Endothelial cell of umbilical vein (primary cell): Measurements from ENCODE around the gene CHRNA5. TPM values are rescaled to one million over a fixed set of nuclear protein-coding genes. Genes with fewer than 3 reads are reported as not detected.

Experiments
- BruUV-seq: library from RNA; stranded (reverse); fragments of 400-500 nt; replicated peaks from 2 replicates; lab custom pipeline; 2021; lab: Mats Ljungman, UMichigan
- CTCF ChIA-PET: fragments of 300-600, 350-600 bp; sonication (Branson Sonifier 250); formaldehyde crosslinking; loops from one replicate; lab custom pipeline; 2021; ENCODE audit warnings: antibody characterized with exemption, inconsistent platforms; lab: Charles Lee
- POLR2A ChIA-PET: fragments of 300-600, 350-600 bp; sonication (Branson Sonifier 250); formaldehyde crosslinking; loops from one replicate; lab custom pipeline; 2021; ENCODE audit warnings: antibody characterized with exemption, inconsistent platforms; lab: Charles Lee
- DNase-seq: peaks from one replicate; pipeline ENCODE4 v3.0.0-alpha.2; 2011; ENCODE audit warnings: low read depth, low spot score
- FAIRE-seq: peaks from 2 replicates; lab custom pipeline; 2011; peaks lifted over from hg19 to GRCh38; lab: Jason Lieb, UNC
- H2AFZ ChIP-seq: 2 replicates; pipeline ENCODE4 v1.6.0; 2012; ENCODE audit warnings: low read depth, low read length, control low read depth, inconsistent platforms
- H3K27ac ChIP-seq: 2 replicates; pipeline ENCODE4 v1.5.1; 2011; ENCODE audit warnings: low read depth, mild to moderate bottlenecking, control low read depth, low read length, moderate library complexity; ENCODE audit not compliant: insufficient read depth
- H3K27me3 ChIP-seq, 2 experiments: 2 replicates each; pipeline versions ENCODE4 v1.6.0 to v1.6.1; 2011; ENCODE audit warnings: low read length in 2 of 2, mixed read lengths in 1 of 2; ENCODE audit not compliant: control insufficient read depth in 2 of 2, insufficient read depth in 2 of 2
- H3K36me3 ChIP-seq, 2 experiments: 2 replicates in 1 of 2; 3 replicates in 1 of 2; pipeline ENCODE4 v1.5.1; 2011; ENCODE audit warnings: low read length in 2 of 2, mild to moderate bottlenecking in 1 of 2, moderate library complexity in 1 of 2; ENCODE audit not compliant: control insufficient read depth in 2 of 2, insufficient read depth in 2 of 2; ENCODE audit errors: extremely low read depth in 1 of 2
- H3K4me1 ChIP-seq: 3 replicates; pipeline ENCODE4 v1.5.1; 2011; ENCODE audit warnings: mild to moderate bottlenecking, low read length; ENCODE audit not compliant: control insufficient read depth, insufficient read depth; ENCODE audit errors: extremely low read depth
- H3K4me2 ChIP-seq: 2 replicates; pipeline ENCODE4 v1.6.1; 2011; ENCODE audit warnings: low read length, control low read depth, mixed read lengths; ENCODE audit not compliant: insufficient read depth
- H3K4me3 ChIP-seq, 3 experiments: fragments of 200-600 bp in 1 of 3; sonication (generic), shearing (Covaris generic) in 1 of 3; replicated peaks in 1 of 3; 2 replicates each; pipeline ENCODE4 v1.5.1; 2011 to 2016; ENCODE audit warnings: control low read depth in 3 of 3, low read length in 3 of 3, mild to moderate bottlenecking in 2 of 3, inconsistent platforms in 1 of 3, low read depth in 1 of 3, moderate library complexity in 1 of 3; ENCODE audit not compliant: insufficient read depth in 1 of 3
- H3K79me2 ChIP-seq: 2 replicates; pipeline ENCODE4 v1.6.0; 2012; ENCODE audit warnings: low read length, inconsistent platforms; ENCODE audit not compliant: control insufficient read depth, insufficient read depth
- H3K9ac ChIP-seq: replicated peaks from 2 replicates; pipeline ENCODE3; 2011; ENCODE audit warnings: low read length, control low read depth; ENCODE audit not compliant: insufficient read depth; ENCODE audit errors: extremely low read depth
- H3K9me1 ChIP-seq: replicated peaks from 3 replicates; pipeline ENCODE4 v1.6.0; 2011; ENCODE audit warnings: mild to moderate bottlenecking, low read length; ENCODE audit not compliant: control insufficient read depth, insufficient read depth; ENCODE audit errors: extremely low read depth
- H3K9me3 ChIP-seq: replicated peaks from 2 replicates; pipeline ENCODE4 v1.5.1; 2012; ENCODE audit warnings: low read length, inconsistent platforms; ENCODE audit not compliant: control insufficient read depth, insufficient read depth
- H4K20me1 ChIP-seq: replicated peaks from 2 replicates; pipeline ENCODE3; 2011; ENCODE audit warnings: mild to moderate bottlenecking, low read length; ENCODE audit not compliant: control insufficient read depth, insufficient read depth; ENCODE audit errors: extremely low read depth
- CTCF ChIP-seq, 2 donors: IDR thresholded peaks; 1 replicate in 1 of 2; 2 replicates in 1 of 2; pipeline ENCODE4 v1.5.1; 2011; ENCODE audit warnings: low read length in 2 of 2, mild to moderate bottlenecking in 2 of 2, moderate library complexity in 2 of 2, control low read depth in 1 of 2, inconsistent platforms in 1 of 2, low read depth in 1 of 2; ENCODE audit not compliant: insufficient read depth in 1 of 2; ENCODE audit errors: extremely low read depth in 1 of 2
- EZH2 ChIP-seq: IDR thresholded peaks from 2 replicates; pipeline ENCODE4 v1.6.1; 2012; ENCODE audit warnings: borderline replicate concordance, low read depth, mild to moderate bottlenecking, moderate library complexity, low read length, inconsistent platforms; ENCODE audit not compliant: severe bottlenecking
- FOS ChIP-seq: IDR thresholded peaks from 2 replicates; pipeline ENCODE4 v1.6.1; 2011; ENCODE audit warnings: mild to moderate bottlenecking, low read length, moderate library complexity, borderline replicate concordance; ENCODE audit not compliant: insufficient read depth
- GATA2 ChIP-seq: IDR thresholded peaks from 2 replicates; pipeline ENCODE4 v1.7.0; 2011; ENCODE audit warnings: low read depth, mild to moderate bottlenecking, moderate library complexity, mixed read lengths, low read length; ENCODE audit not compliant: insufficient read length, insufficient read depth
- JUN ChIP-seq: IDR thresholded peaks from 2 replicates; pipeline ENCODE4 v1.6.1; 2011; ENCODE audit warnings: borderline replicate concordance, low read depth; ENCODE audit not compliant: insufficient read length, insufficient read depth
- MYC ChIP-seq: IDR thresholded peaks from one replicate; pipeline ENCODE4 v1.6.1; 2011; ENCODE audit warnings: mild to moderate bottlenecking, low read depth, low read length
- POLR2A ChIP-seq: IDR thresholded peaks from 2 replicates; pipeline ENCODE4 v1.6.1; 2012; ENCODE audit warnings: low read depth, mild to moderate bottlenecking, control low read depth, low read length
- POLR2AphosphoS5 ChIP-seq: IDR thresholded peaks from 2 replicates; pipeline ENCODE4 v1.6.1; 2012; ENCODE audit warnings: low read depth, mild to moderate bottlenecking, control low read depth, low read length, moderate library complexity; ENCODE audit not compliant: insufficient read depth
- dilution Hi-C: fragments of 300-500 bp; cut with MboI; formaldehyde crosslinking; loops from one replicate; pipeline ENCODE4 v1.15.0; 2019; ENCODE audit warnings: low sequenced_read_pairs; ENCODE audit not compliant: extremely low pct_ligation_motif_present
- intact Hi-C: fragments of 100-400 bp; cut with micrococcal nuclease; formaldehyde crosslinking; loops from one replicate; pipeline ENCODE4 v1.10.0; 2022
- polyA plus RNA-seq, 4 experiments: library from polyadenylated mRNA; depleted of rRNA in 3 of 4; stranded (reverse) in 3 of 4; unstranded in 1 of 4; fragments of >200 nt; gene quantifications; 2 replicates each; pipeline versions ENCODE4 v1.2.1 to v1.2.3, GENCODE V29; 2011 to 2012; ENCODE audit warnings: missing spikeins in 1 of 4
- total RNA-seq: library from RNA; stranded (reverse); gene quantifications from 2 replicates; pipeline ENCODE4 v1.2.3, GENCODE V29; 2021
- TF ChIP-seq, protein P1 (sequence below): IDR thresholded peaks from 2 replicates; pipeline ENCODE4 v1.6.1; 2011; ENCODE audit not compliant: insufficient read depth, insufficient read length

CHRNA5 gene
- total and polyA plus RNA-seq, 2 donors (not counting 3 experiments of a cell fraction or from before 2014, with no cell fraction given): 6.4 to 12.7 TPM

DNA sequence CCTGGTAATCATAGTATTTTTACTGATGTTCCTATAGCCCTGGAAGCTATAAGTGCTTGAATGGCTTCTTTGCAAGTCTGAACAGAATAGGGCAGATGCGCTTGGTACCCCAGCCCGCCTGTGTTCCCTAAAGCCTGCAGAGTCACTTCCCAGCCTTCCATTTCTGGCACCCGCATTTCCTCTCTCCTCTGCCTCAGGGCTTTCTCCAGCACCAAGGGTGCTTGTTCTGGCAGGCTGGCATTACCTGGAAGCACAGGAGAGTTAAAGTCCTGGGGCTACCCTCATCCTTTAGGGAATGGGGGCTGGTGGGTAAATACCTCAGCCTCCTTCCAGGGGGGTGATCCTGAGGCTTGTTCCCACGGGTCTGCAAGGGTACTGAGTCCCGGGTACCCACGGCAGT lies 62.9 kb downstream of the CHRNA5 start:
- FAIRE-seq (no peak), DNase-seq (no peak)
- no peaks in the 10 kb centered on the region for H3K36me3 ChIP-seq
- CTCF ChIA-PET: interaction anchor here (3.2 kb wide), 1 partner anchor 11 kb away, joined by 12 read pairs; no protein-coding TSS in a partner anchor
- BruUV-seq: no TSS peak
- H3K27ac ChIP-seq: no peak overlapping the region
- H3K4me1 ChIP-seq: no peaks in the 10 kb centered on the region
- dilution Hi-C loops (no loop called here), intact Hi-C loops (no loop called here)
- no peak for TF ChIP-seq POLR2AphosphoS5
- no peak for TF ChIP-seq CTCF (IDR thresholded peaks at IDR 0.05; ENCODE audit: extremely low read depth in 1 of 2, insufficient read depth in 1 of 2, low read depth in 1 of 2, low read length in 2 of 2)
- TF ChIP-seq GATA2: no peak
- no peak for TF ChIP-seq JUN
- no peak for TF ChIP-seq POLR2A
- TF ChIP-seq FOS: no peak
- no peak for TF ChIP-seq EZH2
- TF ChIP-seq, protein P1, sequence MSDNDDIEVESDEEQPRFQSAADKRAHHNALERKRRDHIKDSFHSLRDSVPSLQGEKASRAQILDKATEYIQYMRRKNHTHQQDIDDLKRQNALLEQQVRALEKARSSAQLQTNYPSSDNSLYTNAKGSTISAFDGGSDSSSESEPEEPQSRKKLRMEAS: no peak
- no peak for TF ChIP-seq MYC
- peaks cover 5 to 7% of the 10 kb centered on the region in 2 experiments for H3K27me3 ChIP-seq
- no peaks in the 10 kb centered on the region for H3K9me1 ChIP-seq
- no peak overlapping the region for H2AFZ ChIP-seq
- H3K4me3 ChIP-seq: no peak overlapping the region
- no peak overlapping the region for H3K9ac ChIP-seq
- no peaks in the 10 kb centered on the region for H3K9me3 ChIP-seq
- POLR2A ChIA-PET: no interaction called here
- H3K79me2 ChIP-seq: no peaks in the 10 kb centered on the region
- H3K4me2 ChIP-seq: no peak overlapping the region
- no peaks in the 10 kb centered on the region for H4K20me1 ChIP-seq
